Stomach (tissue), 9 donors: ENCODE measurements around the gene CDK9. TPM values are rescaled to one million over a fixed set of nuclear protein-coding genes. Genes with fewer than 3 reads are reported as not detected.

ENCODE experiments used
- DNase-seq, 2 donors: peaks; one replicate each; pipeline versions ENCODE4 v3.0.0 to v3.0.0-alpha.2; 2013 to 2019
- H3K27ac ChIP-seq, 5 donors: fragments of 200-600 bp in 4 of 5; sonication (generic) in 4 of 5; one replicate each; pipeline ENCODE4 v1.5.1; 2013 to 2019; ENCODE audit warnings: mild to moderate bottlenecking in 1 of 5, moderate library complexity in 1 of 5
- H3K27me3 ChIP-seq, 3 donors: fragments of 200-600 bp; sonication (generic); one replicate each; pipeline ENCODE4 v1.5.1; 2017 to 2019; ENCODE audit warnings: mixed run types in 1 of 3
- H3K36me3 ChIP-seq, 4 donors: fragments of 200-600 bp; sonication (generic); 1 replicate in 3 of 4; 2 replicates in 1 of 4; pipeline ENCODE4 v1.5.1; 2016 to 2019
- H3K4me1 ChIP-seq, 4 donors: fragments of 200-600 bp; sonication (generic); one replicate each; pipeline ENCODE4 v1.5.1; 2016 to 2019
- H3K4me3 ChIP-seq, 4 donors: fragments of 200-600 bp; sonication (generic) in 3 of 4; one replicate each; pipeline ENCODE4 v1.5.1; 2016 to 2019; ENCODE audit warnings: mild to moderate bottlenecking in 1 of 4
- H3K9me3 ChIP-seq, 4 donors: fragments of 200-600 bp; sonication (generic); one replicate each; pipeline ENCODE4 v1.5.1; 2016 to 2019
- CTCF ChIP-seq, 7 experiments: fragments of 450-650 bp in 4 of 7; fragments of 200-600 bp in 3 of 7; sonication (generic) in 3 of 7; IDR thresholded peaks; one replicate each; pipeline ENCODE4 v1.5.1; 2016 to 2019; ENCODE audit warnings: antibody characterized with exemption in 7 of 7, control low read depth in 2 of 7, mild to moderate bottlenecking in 1 of 7
- EP300 ChIP-seq: sonication (generic); formaldehyde crosslinking; IDR thresholded peaks from one replicate; pipeline ENCODE4 v1.6.1; 2017; ENCODE audit warnings: antibody characterized with exemption
- POLR2A ChIP-seq, 4 donors: fragments of 450-650 bp; IDR thresholded peaks; one replicate each; pipeline ENCODE4 v1.6.1; 2016; ENCODE audit warnings: antibody characterized with exemption in 4 of 4, control low read depth in 2 of 4, mild to moderate bottlenecking in 1 of 4, moderate library complexity in 1 of 4
- POLR2AphosphoS5 ChIP-seq, 3 donors: sonication (generic); formaldehyde crosslinking; IDR thresholded peaks; one replicate each; pipeline ENCODE4 v1.6.1; 2016; ENCODE audit warnings: antibody characterized with exemption in 3 of 3
- WGBS, 5 donors: extraction: QIAGEN DNeasy Blood & Tissue Kit in 3 of 5; methylation state at CpG; one replicate each; pipeline versions ENCODE4 v1.1.5 to v1.1.7; 2013 to 2018; 5-methylcytosine and 5-hydroxymethylcytosine counted together
- intact Hi-C: fragments of 100-400 bp; cut with DNase I; formaldehyde crosslinking; loops from one replicate; pipeline ENCODE4 v1.15.1; 2023; ENCODE audit warnings: low total_unique reads
- polyA plus RNA-seq, 3 donors: library from polyadenylated mRNA; stranded (reverse); fragments of 200-250 nt; gene quantifications; one replicate each; pipeline ENCODE4 v1.2.3, GENCODE V29; 2013
- total RNA-seq, 5 donors: library from RNA; depleted of rRNA; stranded (reverse); fragments of >200 nt; gene quantifications; one replicate each; pipeline versions ENCODE4 v1.1.0 to v1.2.3, GENCODE V29; 2014 to 2016
- donor health status: healthy with polysubstance abuse.
- donor health status: Bipolar disorder and iron deficiency.
- donor health status: healthy.

CDK9 gene
- total and polyA plus RNA-seq, 8 donors = 25.3 to 114 (median 44.1) TPM

- no peaks in the 10 kb centered on the region for H3K27me3 ChIP-seq
- peaks cover 74 to 99% (median 96%) of the 10 kb centered on the region in 4 donors for H3K36me3 ChIP-seq
- no peak for DNase-seq
- no peak overlapping the region for H3K4me3 ChIP-seq
- peak overlapping the region in 2 of 5 donors; percentile 20 to 54 for H3K27ac ChIP-seq
- no peaks in the 10 kb centered on the region for H3K9me3 ChIP-seq
- intact Hi-C loops = no loop called here
- TF ChIP-seq POLR2AphosphoS5 (IDR thresholded peaks at IDR 0.05) (no peak), CTCF (IDR thresholded peaks at IDR 0.05) (no peak), POLR2A (IDR thresholded peaks at IDR 0.05) (no peak), EP300 (no peak)
- WGBS, 5 donors = 92 to 98% (median 97%) methylated on average over 10 of the region's 10 CpGs
- peaks cover 7 to 30% (median 15%) of the 10 kb centered on the region in 4 donors for H3K4me1 ChIP-seq
Observed at GRCh38 chr9:127810378-127811187, 24.7 kb downstream of the CDK9 start.

GRCh38 chr9:127812011-127812410 is 26.2 kb downstream of the CDK9 start:
- Histone ChIP-seq H3K4me1 (peaks cover 7 to 22% (median 13%) of the 10 kb centered on the region in 4 donors), H3K36me3 (peaks cover 73 to 99% (median 96%) of the 10 kb centered on the region in 4 donors), H3K27ac (no peak overlapping the region), H3K4me3 (no peak overlapping the region), H3K9me3 (no peaks in the 10 kb centered on the region), H3K27me3 (no peaks in the 10 kb centered on the region)
- TF ChIP-seq POLR2A (IDR thresholded peaks at IDR 0.05) = no peak
- 87 to 94% (median 90%) methylated on average over 6 of the region's 6 CpGs for WGBS, 5 donors
- intact Hi-C loops = no loop called here
- no peak for DNase-seq

GRCh38 chr9:127812936-127813675 is 27.3 kb downstream of the CDK9 start:
- TF ChIP-seq CTCF (IDR thresholded peaks at IDR 0.05) (no peak), EP300 (no peak), POLR2AphosphoS5 (IDR thresholded peaks at IDR 0.05) (no peak), POLR2A (IDR thresholded peaks at IDR 0.05) (no peak)
- Histone ChIP-seq H3K27me3 (no peaks in the 10 kb centered on the region), H3K4me3 (no peak overlapping the region), H3K27ac (no peak overlapping the region), H3K9me3 (no peaks in the 10 kb centered on the region), H3K4me1 (peaks cover 7 to 18% (median 13%) of the 10 kb centered on the region in 4 donors), H3K36me3 (peaks cover 65 to 99% (median 96%) of the 10 kb centered on the region in 4 donors)
- no peak for DNase-seq
- WGBS, 5 donors = 88 to 90% (median 90%) methylated on average over 19 of the region's 19 CpGs
- intact Hi-C loops = no loop called here

- no peak overlapping the region for H3K4me3 ChIP-seq
- TF ChIP-seq POLR2AphosphoS5 (IDR thresholded peaks at IDR 0.05) (no peak), POLR2A (IDR thresholded peaks at IDR 0.05) (no peak), CTCF (IDR thresholded peaks at IDR 0.05) (no peak), EP300 (no peak)
- peaks cover 7 to 18% (median 13%) of the 10 kb centered on the region in 4 donors for H3K4me1 ChIP-seq
- H3K36me3 ChIP-seq = peaks cover 59 to 99% (median 96%) of the 10 kb centered on the region in 4 donors
- no peaks in the 10 kb centered on the region for H3K9me3 ChIP-seq
- H3K27ac ChIP-seq = no peak overlapping the region
- no peak for DNase-seq
- no peaks in the 10 kb centered on the region for H3K27me3 ChIP-seq
- WGBS, 5 donors = 59 to 71% (median 66%) methylated on average over 5 to 9 of the region's 9 CpGs
- intact Hi-C loops = no loop called here
Observed at GRCh38 chr9:127813686-127814226, 27.9 kb downstream of the CDK9 start.
